PC-9 (cell line): ENCODE results near the gene BTG2.

Experiments
- EZH2 ChIP-seq: fragments of 200-600 bp; sonication (generic); IDR thresholded peaks from 2 replicates; pipeline ENCODE4 v1.8.0; 2017; ENCODE audit warnings: antibody characterized with exemption, low read depth
- TF ChIP-seq, protein P1 (sequence below): fragments of 200-600 bp; sonication (generic); conservative IDR thresholded peaks from 2 replicates; pipeline ENCODE4 v1.6.1; 2017; ENCODE audit warnings: mixed run types, antibody characterized with exemption, mild to moderate bottlenecking, moderate library complexity

DNA sequence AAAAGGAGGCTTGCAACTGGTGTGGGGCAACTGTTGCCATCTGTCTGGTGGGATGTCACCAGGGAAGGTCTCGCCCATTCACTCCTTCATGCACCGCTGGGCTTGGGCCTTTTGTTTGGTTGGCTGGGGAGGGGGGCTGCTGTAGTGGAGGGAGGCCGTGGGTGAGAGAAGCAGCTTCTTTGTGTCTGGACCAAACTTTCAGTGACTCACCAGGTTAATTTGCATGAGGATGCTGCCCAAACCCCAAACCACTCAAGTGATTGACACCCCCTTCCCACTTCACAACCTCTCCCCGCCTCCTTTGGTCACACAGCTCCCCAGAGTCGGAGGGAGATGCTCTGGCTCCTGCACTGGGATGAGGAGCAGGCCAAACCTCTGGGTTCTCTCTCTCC is 19.7 kb downstream of the BTG2 start:
- TF ChIP-seq, protein P1, sequence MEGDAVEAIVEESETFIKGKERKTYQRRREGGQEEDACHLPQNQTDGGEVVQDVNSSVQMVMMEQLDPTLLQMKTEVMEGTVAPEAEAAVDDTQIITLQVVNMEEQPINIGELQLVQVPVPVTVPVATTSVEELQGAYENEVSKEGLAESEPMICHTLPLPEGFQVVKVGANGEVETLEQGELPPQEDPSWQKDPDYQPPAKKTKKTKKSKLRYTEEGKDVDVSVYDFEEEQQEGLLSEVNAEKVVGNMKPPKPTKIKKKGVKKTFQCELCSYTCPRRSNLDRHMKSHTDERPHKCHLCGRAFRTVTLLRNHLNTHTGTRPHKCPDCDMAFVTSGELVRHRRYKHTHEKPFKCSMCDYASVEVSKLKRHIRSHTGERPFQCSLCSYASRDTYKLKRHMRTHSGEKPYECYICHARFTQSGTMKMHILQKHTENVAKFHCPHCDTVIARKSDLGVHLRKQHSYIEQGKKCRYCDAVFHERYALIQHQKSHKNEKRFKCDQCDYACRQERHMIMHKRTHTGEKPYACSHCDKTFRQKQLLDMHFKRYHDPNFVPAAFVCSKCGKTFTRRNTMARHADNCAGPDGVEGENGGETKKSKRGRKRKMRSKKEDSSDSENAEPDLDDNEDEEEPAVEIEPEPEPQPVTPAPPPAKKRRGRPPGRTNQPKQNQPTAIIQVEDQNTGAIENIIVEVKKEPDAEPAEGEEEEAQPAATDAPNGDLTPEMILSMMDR: no peak
- TF ChIP-seq EZH2: no peak
